Measurements from ENCODE around the gene SDF2L1.

Gene SDF2L1

DNA sequence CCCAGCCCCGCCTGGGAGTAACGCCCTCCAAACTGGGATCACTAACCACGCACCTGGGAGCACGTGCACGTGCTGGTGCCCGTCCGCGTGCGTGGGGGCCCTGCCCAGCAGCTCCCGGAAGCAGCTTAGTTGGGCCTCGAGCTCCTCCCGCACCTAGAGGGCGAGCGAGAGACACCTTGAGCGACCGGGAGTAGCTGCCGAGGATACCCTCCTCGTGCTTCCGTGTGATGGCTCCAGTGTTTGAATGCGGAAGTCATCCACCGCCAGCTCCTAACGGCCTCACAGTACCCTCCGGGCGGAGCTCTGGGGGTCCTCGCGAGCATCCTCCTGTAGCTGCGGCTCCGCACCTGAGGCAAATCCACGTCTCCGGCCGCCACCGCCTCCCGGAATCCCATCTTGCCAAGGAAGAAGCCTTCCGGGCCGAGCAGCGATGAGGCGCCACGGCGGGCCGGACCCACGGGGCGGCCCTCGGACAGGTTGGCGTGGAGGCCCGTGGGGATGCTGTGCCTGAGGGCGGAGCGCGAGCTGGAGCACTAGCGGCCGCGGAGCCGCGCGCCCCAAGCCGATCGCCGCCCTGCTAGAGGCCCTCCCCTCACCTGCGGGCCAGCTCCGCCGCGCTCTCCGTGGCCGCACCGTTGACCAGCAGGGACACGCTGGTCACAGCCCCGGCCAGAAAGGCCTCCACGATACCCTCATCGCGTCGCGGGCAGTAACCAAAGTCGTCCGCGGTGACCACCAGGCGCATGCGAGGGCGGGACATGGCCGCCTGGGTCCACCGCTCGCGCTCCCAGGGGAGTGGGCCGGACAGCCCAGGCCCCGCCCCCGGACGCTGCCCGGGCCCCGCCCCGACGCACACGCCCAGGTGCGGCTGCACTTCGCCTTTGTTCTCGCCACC, 12.6 kb upstream of the SDF2L1 start, which contains the start of gene YDJC:
Gene YDJC, minus strand, starts transcription at position 768 of the 895 bp plus-strand sequence. Its CDS starts 8 bp downstream, at position 760.
- Histone ChIP-seq H3K9ac (ENCODE audit: insufficient read length, low read depth) (peak within 1 kb of the TSS; percentile 98), H3K9me3 (ENCODE audit: insufficient read depth, low read length) (no peaks in the 10 kb centered on the region; the same call in 1 of the 2 replicates), H3K4me1 (ENCODE audit: insufficient read depth, insufficient read length) (peaks cover 13% of the 10 kb centered on the region), H3K36me3 (ENCODE audit: insufficient read depth, insufficient read length, low read length) (peaks cover 30% of the 10 kb centered on the region), H3K27me3 (ENCODE audit: insufficient read depth, insufficient read length) (no peaks in the 10 kb centered on the region), H3K4me3 (ENCODE audit: insufficient read length, low read depth) (peak within 1 kb of the TSS; percentile 88)
- DNase-seq (ENCODE audit: low read depth, low spot score), result peak; percentile 79
- TF ChIP-seq SUZ12 (IDR thresholded peaks at IDR 0.05; ENCODE audit: extremely low read depth, insufficient read depth, insufficient read length), result no peak

DNA sequence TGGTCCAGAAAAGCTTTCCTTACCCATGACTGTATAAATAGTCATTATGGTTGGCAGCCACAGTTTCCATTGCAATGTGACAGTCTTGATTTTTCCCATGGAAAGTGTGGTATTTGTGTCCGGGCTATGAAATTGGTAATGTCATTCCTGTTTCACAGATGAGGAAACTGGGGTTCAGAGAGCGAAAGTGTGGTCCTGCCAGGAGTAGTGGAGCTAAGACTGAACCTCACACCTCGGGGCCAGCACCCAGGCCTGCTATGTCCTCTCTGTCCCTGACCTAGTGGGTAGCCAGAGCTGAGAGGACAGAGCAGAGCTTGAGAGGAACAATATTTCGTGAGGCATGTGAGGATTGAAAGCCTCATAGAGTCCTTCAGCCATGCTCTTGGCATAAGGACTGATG, 11.1 kb upstream of the SDF2L1 start:
- Histone ChIP-seq H3K4me1 (ENCODE audit: insufficient read depth, insufficient read length) (peaks cover 10% of the 10 kb centered on the region), H3K9me3 (ENCODE audit: insufficient read depth, low read length) (no peaks in the 10 kb centered on the region; the same call in 1 of the 2 replicates), H3K27me3 (ENCODE audit: insufficient read depth, insufficient read length) (no peaks in the 10 kb centered on the region), H3K36me3 (ENCODE audit: insufficient read depth, insufficient read length, low read length) (peaks cover 22% of the 10 kb centered on the region), H3K4me3 (ENCODE audit: insufficient read length, low read depth) (no peak overlapping the region), H3K9ac (ENCODE audit: insufficient read length, low read depth) (no peak overlapping the region)
- DNase-seq (ENCODE audit: low read depth, low spot score), result no peak
- no peak for TF ChIP-seq ZNF274 (IDR thresholded peaks at IDR 0.05; ENCODE audit: low read depth, low read length)
- TF ChIP-seq YY1 (IDR thresholded peaks at IDR 0.05; ENCODE audit: insufficient read depth, insufficient read length), result no peak
- no peak for TF ChIP-seq SUZ12 (IDR thresholded peaks at IDR 0.05; ENCODE audit: extremely low read depth, insufficient read depth, insufficient read length)

DNA sequence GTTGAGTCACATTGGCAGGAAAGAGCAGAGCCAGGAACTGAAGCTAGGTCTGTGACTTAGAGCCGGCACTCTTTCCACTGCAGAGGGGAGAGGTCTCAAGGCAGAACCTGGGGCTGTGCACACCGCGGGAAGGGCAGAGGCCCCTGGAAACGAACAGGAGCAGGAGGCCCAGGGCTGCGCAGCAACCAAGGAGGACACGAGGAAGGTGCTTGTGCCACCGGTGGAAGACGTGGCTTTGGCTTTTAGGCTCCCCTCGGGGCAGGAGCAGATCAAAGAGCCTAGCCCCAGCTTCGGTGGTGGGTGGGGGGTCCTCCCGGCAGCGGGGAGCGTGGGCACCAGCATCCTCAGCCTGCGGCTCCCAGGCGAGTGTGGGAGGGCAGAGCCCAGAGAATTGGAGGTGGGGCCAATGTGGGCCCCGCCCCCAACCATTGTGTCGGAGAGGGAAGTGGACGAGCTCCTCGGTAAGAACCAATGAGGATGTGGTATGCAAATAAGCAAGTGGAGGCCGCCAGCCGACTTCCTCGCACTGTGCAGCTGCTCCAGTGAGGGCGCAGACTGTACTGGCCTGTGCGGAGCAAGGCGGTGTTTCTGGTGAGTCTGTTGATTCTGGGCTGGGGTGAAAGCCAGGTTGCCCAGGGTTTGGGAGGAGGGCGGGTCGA, 9.7 kb upstream of the SDF2L1 start, which contains the start of gene CCDC116:
Gene CCDC116, plus strand, starts transcription at position 524 of the 659 bp plus-strand sequence. CDS start 422 bp downstream, outside the sequence.
- Histone ChIP-seq H3K9ac (ENCODE audit: insufficient read length, low read depth) (no peak within 1 kb of the TSS), H3K9me3 (ENCODE audit: insufficient read depth, low read length) (no peaks in the 10 kb centered on the region; the same call in 1 of the 2 replicates), H3K4me1 (ENCODE audit: insufficient read depth, insufficient read length) (peaks cover 7% of the 10 kb centered on the region), H3K27me3 (ENCODE audit: insufficient read depth, insufficient read length) (no peaks in the 10 kb centered on the region), H3K4me3 (ENCODE audit: insufficient read length, low read depth) (no peak within 1 kb of the TSS), H3K36me3 (ENCODE audit: insufficient read depth, insufficient read length, low read length) (peaks cover 15% of the 10 kb centered on the region)
- TF ChIP-seq YY1 (IDR thresholded peaks at IDR 0.05; ENCODE audit: insufficient read depth, insufficient read length) (no peak), ZNF274 (IDR thresholded peaks at IDR 0.05; ENCODE audit: low read depth, low read length) (no peak), SUZ12 (IDR thresholded peaks at IDR 0.05; ENCODE audit: extremely low read depth, insufficient read depth, insufficient read length) (no peak)
- no peak for DNase-seq (ENCODE audit: low read depth, low spot score)

DNA sequence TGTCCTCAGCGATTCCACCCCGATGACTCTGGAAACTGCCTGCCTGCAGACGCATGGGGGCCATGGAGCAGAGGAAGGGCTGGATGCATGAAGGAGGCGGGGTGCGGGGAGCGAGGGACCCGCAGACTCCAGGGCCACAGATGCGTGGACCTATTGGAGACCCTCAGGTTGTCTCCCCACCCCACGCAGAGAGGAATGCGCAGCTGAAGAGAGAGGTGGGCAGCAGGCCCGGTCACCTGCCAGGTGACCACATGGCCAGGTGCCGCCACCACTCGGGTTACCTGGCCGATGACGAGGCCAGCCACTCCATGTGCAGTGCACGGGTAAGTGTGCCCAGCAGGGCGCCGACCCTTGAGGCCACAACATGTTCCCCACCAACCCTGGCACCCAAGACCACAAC, 9.2 kb upstream of the SDF2L1 start:
- Histone ChIP-seq H3K36me3 (ENCODE audit: insufficient read depth, insufficient read length, low read length) (peaks cover 11% of the 10 kb centered on the region), H3K9ac (ENCODE audit: insufficient read length, low read depth) (no peak overlapping the region), H3K9me3 (ENCODE audit: insufficient read depth, low read length) (no peaks in the 10 kb centered on the region; the same call in 1 of the 2 replicates), H3K27me3 (ENCODE audit: insufficient read depth, insufficient read length) (no peaks in the 10 kb centered on the region), H3K4me3 (ENCODE audit: insufficient read length, low read depth) (no peak overlapping the region), H3K4me1 (ENCODE audit: insufficient read depth, insufficient read length) (peaks cover 7% of the 10 kb centered on the region)
- TF ChIP-seq SUZ12 (IDR thresholded peaks at IDR 0.05; ENCODE audit: extremely low read depth, insufficient read depth, insufficient read length) (no peak), ZNF274 (IDR thresholded peaks at IDR 0.05; ENCODE audit: low read depth, low read length) (no peak), YY1 (IDR thresholded peaks at IDR 0.05; ENCODE audit: insufficient read depth, insufficient read length) (no peak)
- no peak for DNase-seq (ENCODE audit: low read depth, low spot score)

DNA sequence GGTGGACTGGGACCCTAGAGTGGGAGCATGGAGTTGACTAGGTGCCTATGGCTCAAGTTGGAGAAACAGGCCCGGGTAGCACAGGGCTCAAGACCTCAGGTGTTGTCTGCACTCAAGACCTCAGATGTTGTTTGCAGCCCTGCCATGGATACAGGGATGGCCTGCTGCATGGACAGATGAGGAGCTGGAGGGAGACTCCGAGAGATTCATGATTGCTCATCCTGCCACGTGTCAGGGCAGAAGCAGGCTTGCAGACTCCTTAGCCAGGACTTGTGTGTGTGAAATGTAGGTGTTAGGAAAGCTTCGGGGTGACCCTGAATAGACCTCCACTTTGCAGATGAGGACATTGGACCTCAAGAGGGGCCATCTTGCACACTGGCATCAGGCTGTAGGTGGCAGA, 8.6 kb upstream of the SDF2L1 start:
- no peak for TF ChIP-seq ZNF274 (IDR thresholded peaks at IDR 0.05; ENCODE audit: low read depth, low read length)
- TF ChIP-seq YY1 (IDR thresholded peaks at IDR 0.05; ENCODE audit: insufficient read depth, insufficient read length), result no peak
- no peak for TF ChIP-seq SUZ12 (IDR thresholded peaks at IDR 0.05; ENCODE audit: extremely low read depth, insufficient read depth, insufficient read length)
- peaks cover 6% of the 10 kb centered on the region for H3K36me3 ChIP-seq (ENCODE audit: insufficient read depth, insufficient read length, low read length)
- no peaks in the 10 kb centered on the region for H3K27me3 ChIP-seq (ENCODE audit: insufficient read depth, insufficient read length)
- H3K4me3 ChIP-seq (ENCODE audit: insufficient read length, low read depth), result no peak overlapping the region
- H3K4me1 ChIP-seq (ENCODE audit: insufficient read depth, insufficient read length), result peaks cover 6% of the 10 kb centered on the region
- no peaks in the 10 kb centered on the region; the same call in 1 of the 2 replicates for H3K9me3 ChIP-seq (ENCODE audit: insufficient read depth, low read length)
- DNase-seq (ENCODE audit: low read depth, low spot score), result no peak
- H3K9ac ChIP-seq (ENCODE audit: insufficient read length, low read depth), result no peak overlapping the region

DNA sequence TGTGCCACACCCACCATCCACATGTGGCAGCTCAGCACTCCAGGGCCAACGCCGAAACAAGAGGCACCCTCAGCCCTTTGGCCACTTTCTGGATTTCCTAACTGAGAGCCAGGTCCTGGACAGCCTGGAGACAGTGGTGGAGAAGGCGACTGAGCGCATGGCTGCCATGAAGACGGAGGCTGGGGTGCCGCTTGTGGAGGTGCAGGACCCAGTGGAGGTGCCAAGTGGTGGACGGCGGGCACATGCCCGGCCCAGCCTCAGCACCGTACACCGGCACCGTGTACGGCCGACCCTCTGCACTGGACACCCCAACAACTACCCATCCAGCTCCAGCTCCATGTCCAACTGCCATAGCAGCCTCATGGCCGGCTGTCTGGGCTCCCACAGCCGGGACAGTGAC, 8.0 kb upstream of the SDF2L1 start:
- DNase-seq (ENCODE audit: low read depth, low spot score), result no peak
- no peaks in the 10 kb centered on the region for H3K27me3 ChIP-seq (ENCODE audit: insufficient read depth, insufficient read length)
- H3K9me3 ChIP-seq (ENCODE audit: insufficient read depth, low read length), result no peaks in the 10 kb centered on the region
- no peak overlapping the region for H3K4me3 ChIP-seq (ENCODE audit: insufficient read length, low read depth)
- TF ChIP-seq SUZ12 (IDR thresholded peaks at IDR 0.05; ENCODE audit: extremely low read depth, insufficient read depth, insufficient read length) (no peak), ZNF274 (IDR thresholded peaks at IDR 0.05; ENCODE audit: low read depth, low read length) (no peak), YY1 (IDR thresholded peaks at IDR 0.05; ENCODE audit: insufficient read depth, insufficient read length) (no peak)
- peaks cover under 1% of the 10 kb centered on the region for H3K36me3 ChIP-seq (ENCODE audit: insufficient read depth, insufficient read length, low read length)
- H3K9ac ChIP-seq (ENCODE audit: insufficient read length, low read depth), result no peak overlapping the region
- H3K4me1 ChIP-seq (ENCODE audit: insufficient read depth, insufficient read length), result peaks cover 4% of the 10 kb centered on the region

DNA sequence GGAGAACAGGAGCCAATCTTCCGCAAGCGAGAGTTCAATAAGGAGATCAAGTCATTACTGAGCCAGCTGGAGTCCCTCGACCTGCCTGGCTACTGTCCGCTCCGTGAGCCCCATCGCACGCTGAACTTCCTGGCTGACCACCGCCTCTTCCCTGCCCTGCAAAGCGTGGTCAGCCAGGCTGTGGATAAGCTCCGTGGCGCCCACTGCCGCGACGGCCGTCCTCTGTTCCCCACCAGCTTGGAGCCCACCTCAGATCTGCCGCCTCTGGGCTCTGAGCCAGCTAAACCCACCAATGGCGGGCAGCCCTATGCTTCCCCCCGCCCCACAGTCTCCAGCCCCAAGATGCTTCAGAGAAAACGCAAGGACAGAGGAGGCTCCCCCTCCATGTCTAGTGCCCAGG, 7.3 kb upstream of the SDF2L1 start:
- H3K27me3 ChIP-seq (ENCODE audit: insufficient read depth, insufficient read length), result no peaks in the 10 kb centered on the region
- peaks cover 3% of the 10 kb centered on the region for H3K4me1 ChIP-seq (ENCODE audit: insufficient read depth, insufficient read length)
- no peak overlapping the region for H3K9ac ChIP-seq (ENCODE audit: insufficient read length, low read depth)
- no peaks in the 10 kb centered on the region for H3K36me3 ChIP-seq (ENCODE audit: insufficient read depth, insufficient read length, low read length)
- no peak for DNase-seq (ENCODE audit: low read depth, low spot score)
- no peaks in the 10 kb centered on the region for H3K9me3 ChIP-seq (ENCODE audit: insufficient read depth, low read length)
- no peak overlapping the region for H3K4me3 ChIP-seq (ENCODE audit: insufficient read length, low read depth)
- no peak for TF ChIP-seq SUZ12 (IDR thresholded peaks at IDR 0.05; ENCODE audit: extremely low read depth, insufficient read depth, insufficient read length)
